ENCODE results near the gene TP53I11.

The TP53I11 gene

DNA sequence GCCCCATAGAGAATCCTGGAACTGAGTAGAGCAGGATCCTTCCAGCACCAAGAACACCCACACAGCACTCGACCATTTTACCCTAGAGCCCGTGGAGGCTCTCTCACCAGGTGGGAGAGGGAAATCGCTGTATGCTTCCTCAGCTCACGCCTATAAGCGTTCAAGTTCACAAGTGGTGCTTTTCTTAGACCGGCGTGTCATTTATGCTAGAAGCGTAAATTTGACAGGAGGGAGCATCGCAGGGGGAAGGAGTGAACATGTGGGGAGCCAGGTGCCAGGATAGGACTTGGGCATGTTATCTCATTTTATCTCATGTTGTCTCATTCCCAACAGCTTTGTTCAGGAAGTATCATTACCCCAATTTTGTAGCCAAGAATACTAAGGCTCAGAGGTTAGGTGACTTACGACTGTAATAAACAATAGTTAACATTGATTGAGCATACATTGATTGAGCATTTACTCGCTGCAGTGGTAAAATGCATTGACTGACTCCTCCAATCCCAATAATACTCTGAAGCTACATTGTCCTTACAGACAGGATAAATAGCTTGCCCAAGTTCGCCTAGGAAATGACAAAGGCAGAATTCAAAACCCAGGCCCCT is 19.1 kb upstream of the TP53I11 start:
- Histone ChIP-seq H3K27me3 (ENCODE audit: insufficient read depth, low read length) (no peaks in the 10 kb centered on the region), H2AFZ (ENCODE audit: insufficient read depth, low read length, poor library complexity) (no peak overlapping the region), H3K18ac (ENCODE audit: low read length) (no peak overlapping the region), H3K9ac (ENCODE audit: low read length) (no peak overlapping the region), H3K4me2 (ENCODE audit: low read length) (no peak overlapping the region), H3K14ac (ENCODE audit: low read length) (no peak overlapping the region), H3K36me3 (ENCODE audit: control insufficient read depth in 1 of 2, insufficient read depth in 2 of 2, low read length in 2 of 2) (no peaks in the 10 kb centered on the region), H3K23ac (ENCODE audit: low read length) (no peak overlapping the region), H3K9me3 (ENCODE audit: insufficient read depth, low read depth, low read length) (peaks cover 3% of the 10 kb centered on the region), H2AK5ac (ENCODE audit: low read length) (no peak overlapping the region), H2BK5ac (ENCODE audit: low read depth, low read length, poor library complexity) (no peak overlapping the region), H3K4ac (ENCODE audit: low read depth, low read length) (no peak overlapping the region), H3K27ac (ENCODE audit: low read depth, low read length) (no peak overlapping the region), H3K79me1 (ENCODE audit: low read length) (no peaks in the 10 kb centered on the region), H3K4me3 (ENCODE audit: low read depth, low read length) (no peak overlapping the region), H3K79me2 (ENCODE audit: control insufficient read depth, insufficient read depth, low read length, poor library complexity) (no peaks in the 10 kb centered on the region), H4K91ac (ENCODE audit: low read depth, low read length) (no peak overlapping the region), H4K12ac (ENCODE audit: low read depth, low read length) (no peak overlapping the region), H2BK120ac (ENCODE audit: insufficient read depth, low read length, poor library complexity) (no peak overlapping the region), H4K8ac (ENCODE audit: low read depth, low read length) (no peak overlapping the region), H2BK12ac (ENCODE audit: low read length) (no peak overlapping the region), H3K4me1 (ENCODE audit: control insufficient read depth in 1 of 2, insufficient read depth in 2 of 2, low read length in 2 of 2) (no peaks in the 10 kb centered on the region)
- no peak for DNase-seq
- WGBS (ENCODE audit: extremely low coverage, insufficient coverage, insufficient read length) = no CpG with 5 or more reads among the region's 12 CpGs

DNA sequence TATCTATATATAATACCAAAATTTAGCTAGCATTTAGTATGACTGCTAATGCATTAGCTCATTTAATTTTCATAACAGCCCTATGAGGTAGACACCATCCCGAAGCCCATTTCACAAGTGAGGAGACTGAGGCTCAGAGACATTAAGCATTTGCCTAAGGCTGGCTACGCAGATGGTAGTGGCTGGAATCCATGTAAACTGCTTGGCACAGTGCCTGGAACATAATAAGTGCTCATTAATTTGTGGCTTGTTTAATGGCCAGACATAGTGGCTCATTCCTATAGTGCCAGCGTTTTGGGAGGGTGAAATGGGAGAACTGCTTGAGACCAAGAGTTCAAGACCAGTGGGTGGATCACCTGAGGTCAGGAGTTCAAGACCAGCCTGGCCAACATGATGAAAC is 17.8 kb upstream of the TP53I11 start:
- H3K27ac ChIP-seq (ENCODE audit: low read depth, low read length) = no peak overlapping the region

DNA sequence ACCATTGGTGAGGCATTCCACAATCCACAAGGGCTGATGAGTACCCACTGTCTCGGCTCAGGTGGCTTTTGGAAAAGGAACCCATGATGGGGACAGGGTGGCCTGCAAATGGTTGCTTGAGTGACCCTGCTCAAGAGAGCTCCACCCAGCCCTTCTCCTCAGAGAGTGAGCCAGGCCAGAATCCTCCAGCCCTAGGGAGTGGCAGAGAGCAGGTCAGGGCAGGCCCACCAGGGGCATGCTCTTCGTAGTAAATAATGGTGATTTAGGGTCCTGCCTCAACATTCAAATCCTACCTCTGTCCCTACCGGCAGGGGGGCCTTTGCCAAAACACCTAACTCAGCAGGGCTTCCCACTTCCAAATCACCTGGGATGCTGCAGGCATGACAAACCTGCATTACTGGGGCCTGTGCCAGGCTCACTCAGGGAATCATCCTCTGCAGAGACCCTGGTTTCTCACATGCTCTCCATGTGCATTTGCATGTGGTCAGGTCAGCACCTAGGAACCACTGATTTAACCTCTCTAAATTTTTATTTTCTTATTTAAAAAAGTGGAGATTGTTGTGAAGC is 17.3 kb upstream of the TP53I11 start:
- Histone ChIP-seq H3K27ac (ENCODE audit: low read depth, low read length) (no peak overlapping the region), H3K36me3 (ENCODE audit: control insufficient read depth in 1 of 2, insufficient read depth in 2 of 2, low read length in 2 of 2) (no peaks in the 10 kb centered on the region), H2AK5ac (ENCODE audit: low read length) (no peak overlapping the region), H3K14ac (ENCODE audit: low read length) (no peak overlapping the region), H3K4me3 (ENCODE audit: low read depth, low read length) (no peak overlapping the region), H4K12ac (ENCODE audit: low read depth, low read length) (no peak overlapping the region), H3K18ac (ENCODE audit: low read length) (no peak overlapping the region), H2AFZ (ENCODE audit: insufficient read depth, low read length, poor library complexity) (no peak overlapping the region), H4K8ac (ENCODE audit: low read depth, low read length) (no peak overlapping the region), H2BK120ac (ENCODE audit: insufficient read depth, low read length, poor library complexity) (no peak overlapping the region), H3K4me2 (ENCODE audit: low read length) (no peak overlapping the region), H2BK12ac (ENCODE audit: low read length) (no peak overlapping the region), H3K79me1 (ENCODE audit: low read length) (no peaks in the 10 kb centered on the region), H3K9ac (ENCODE audit: low read length) (no peak overlapping the region), H2BK5ac (ENCODE audit: low read depth, low read length, poor library complexity) (no peak overlapping the region), H4K91ac (ENCODE audit: low read depth, low read length) (no peak overlapping the region), H3K4ac (ENCODE audit: low read depth, low read length) (no peak overlapping the region), H3K23ac (ENCODE audit: low read length) (no peak overlapping the region), H3K27me3 (ENCODE audit: insufficient read depth, low read length) (no peaks in the 10 kb centered on the region), H3K4me1 (ENCODE audit: control insufficient read depth in 1 of 2, insufficient read depth in 2 of 2, low read length in 2 of 2) (no peaks in the 10 kb centered on the region), H3K9me3 (ENCODE audit: insufficient read depth, low read depth, low read length) (peaks cover 3% of the 10 kb centered on the region), H3K79me2 (ENCODE audit: control insufficient read depth, insufficient read depth, low read length, poor library complexity) (no peaks in the 10 kb centered on the region)
- no peak for DNase-seq
- no CpG with 5 or more reads among the region's 3 CpGs for WGBS (ENCODE audit: extremely low coverage, insufficient coverage, insufficient read length)

More for the DNA sequence above, 17.8 kb upstream of the TP53I11 start:
- H2BK120ac ChIP-seq (ENCODE audit: insufficient read depth, low read length, poor library complexity) = no peak overlapping the region
- H3K36me3 ChIP-seq (ENCODE audit: control insufficient read depth in 1 of 2, insufficient read depth in 2 of 2, low read length in 2 of 2) = no peaks in the 10 kb centered on the region
- no peak overlapping the region for H2AFZ ChIP-seq (ENCODE audit: insufficient read depth, low read length, poor library complexity)
- no peak overlapping the region for H2AK5ac ChIP-seq (ENCODE audit: low read length)
- no peak overlapping the region for H4K8ac ChIP-seq (ENCODE audit: low read depth, low read length)
- no peak overlapping the region for H3K4me2 ChIP-seq (ENCODE audit: low read length)
- H3K23ac ChIP-seq (ENCODE audit: low read length) = no peak overlapping the region
- WGBS (ENCODE audit: extremely low coverage, insufficient coverage, insufficient read length) = no CpG with 5 or more reads among the region's 3 CpGs
- H3K18ac ChIP-seq (ENCODE audit: low read length) = no peak overlapping the region
- H4K12ac ChIP-seq (ENCODE audit: low read depth, low read length) = no peak overlapping the region
- H3K4me3 ChIP-seq (ENCODE audit: low read depth, low read length) = no peak overlapping the region
- H3K4ac ChIP-seq (ENCODE audit: low read depth, low read length) = no peak overlapping the region
- peaks cover 3% of the 10 kb centered on the region for H3K9me3 ChIP-seq (ENCODE audit: insufficient read depth, low read depth, low read length)
- no peak overlapping the region for H4K91ac ChIP-seq (ENCODE audit: low read depth, low read length)
- no peaks in the 10 kb centered on the region for H3K4me1 ChIP-seq (ENCODE audit: control insufficient read depth in 1 of 2, insufficient read depth in 2 of 2, low read length in 2 of 2)
- H2BK5ac ChIP-seq (ENCODE audit: low read depth, low read length, poor library complexity) = no peak overlapping the region
- H3K9ac ChIP-seq (ENCODE audit: low read length) = no peak overlapping the region
- no peak overlapping the region for H2BK12ac ChIP-seq (ENCODE audit: low read length)
- no peak for DNase-seq
- H3K79me1 ChIP-seq (ENCODE audit: low read length) = no peaks in the 10 kb centered on the region
- no peaks in the 10 kb centered on the region for H3K27me3 ChIP-seq (ENCODE audit: insufficient read depth, low read length)
- no peaks in the 10 kb centered on the region for H3K79me2 ChIP-seq (ENCODE audit: control insufficient read depth, insufficient read depth, low read length, poor library complexity)
- no peak overlapping the region for H3K14ac ChIP-seq (ENCODE audit: low read length)

GRCh38 chr11:44966694-44967093 is 16.0 kb upstream of the TP53I11 start:
- no CpG with 5 or more reads among the region's 6 CpGs for WGBS (ENCODE audit: extremely low coverage, insufficient coverage, insufficient read length)
- no peak overlapping the region for H3K4me3 ChIP-seq (ENCODE audit: low read depth, low read length)
- no peak overlapping the region for H4K91ac ChIP-seq (ENCODE audit: low read depth, low read length)
- H2AK5ac ChIP-seq (ENCODE audit: low read length) = no peak overlapping the region
- H3K36me3 ChIP-seq (ENCODE audit: control insufficient read depth in 1 of 2, insufficient read depth in 2 of 2, low read length in 2 of 2) = no peaks in the 10 kb centered on the region
- no peaks in the 10 kb centered on the region for H3K4me1 ChIP-seq (ENCODE audit: control insufficient read depth in 1 of 2, insufficient read depth in 2 of 2, low read length in 2 of 2)
- no peak overlapping the region for H3K9ac ChIP-seq (ENCODE audit: low read length)
- H2BK12ac ChIP-seq (ENCODE audit: low read length) = no peak overlapping the region
- no peak overlapping the region for H2BK5ac ChIP-seq (ENCODE audit: low read depth, low read length, poor library complexity)
- no peak overlapping the region for H3K4me2 ChIP-seq (ENCODE audit: low read length)
- H2BK120ac ChIP-seq (ENCODE audit: insufficient read depth, low read length, poor library complexity) = no peak overlapping the region
- no peaks in the 10 kb centered on the region for H3K79me1 ChIP-seq (ENCODE audit: low read length)
- H3K9me3 ChIP-seq (ENCODE audit: insufficient read depth, low read depth, low read length) = peaks cover 3% of the 10 kb centered on the region
- no peak overlapping the region for H3K23ac ChIP-seq (ENCODE audit: low read length)
- no peaks in the 10 kb centered on the region for H3K79me2 ChIP-seq (ENCODE audit: control insufficient read depth, insufficient read depth, low read length, poor library complexity)
- H3K14ac ChIP-seq (ENCODE audit: low read length) = no peak overlapping the region
- H2AFZ ChIP-seq (ENCODE audit: insufficient read depth, low read length, poor library complexity) = no peak overlapping the region
- no peaks in the 10 kb centered on the region for H3K27me3 ChIP-seq (ENCODE audit: insufficient read depth, low read length)
- DNase-seq = no peak
- H4K12ac ChIP-seq (ENCODE audit: low read depth, low read length) = no peak overlapping the region
- H3K4ac ChIP-seq (ENCODE audit: low read depth, low read length) = no peak overlapping the region
- no peak overlapping the region for H3K18ac ChIP-seq (ENCODE audit: low read length)
- H3K27ac ChIP-seq (ENCODE audit: low read depth, low read length) = no peak overlapping the region
- H4K8ac ChIP-seq (ENCODE audit: low read depth, low read length) = no peak overlapping the region
